Measurements from ENCODE around the gene ZNF692. TPM values are rescaled to one million over a fixed set of nuclear protein-coding genes. Genes with fewer than 3 reads are reported as not detected.

Gene ZNF692
- total and polyA plus RNA-seq, 4 donors, result 26.1 to 58.5 (median 36.3) TPM

DNA sequence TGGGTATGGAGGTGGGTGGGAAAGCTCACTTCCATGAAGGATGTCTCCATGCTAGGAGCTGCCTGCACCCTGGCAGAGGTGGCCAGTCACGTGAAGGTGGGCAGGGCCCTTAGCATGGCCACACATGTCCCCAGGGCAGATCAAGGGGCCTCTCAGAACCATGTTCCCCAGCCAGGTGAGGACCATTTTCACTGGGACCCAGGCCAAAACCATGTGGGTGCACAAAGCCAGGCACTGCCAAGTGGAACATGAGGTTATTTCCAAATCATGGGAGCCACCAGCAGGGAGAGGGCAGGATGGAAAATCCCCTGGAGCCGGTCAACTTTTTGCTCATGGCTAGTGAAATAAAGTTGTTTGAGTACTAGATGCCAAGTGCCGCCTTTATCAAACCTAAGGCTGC, 9.7 kb downstream of the ZNF692 start:
- DNase-seq (no peak), ATAC-seq (ENCODE audit: insufficient read depth, low FRiP score) (no peak)
- Histone ChIP-seq H3K27ac (ENCODE audit: low read depth in 1 of 2, low read length in 1 of 2) (no peak overlapping the region), H3K4me1 (ENCODE audit: control insufficient read depth in 5 of 5, insufficient read depth in 5 of 5, low read length in 5 of 5) (peaks cover 0 to 3% (median 0%) of the 10 kb centered on the region in 5 donors), H3K27me3 (ENCODE audit: control insufficient read depth in 3 of 3, insufficient read depth in 3 of 3, low read length in 2 of 3) (no peaks in the 10 kb centered on the region), H3K4me3 (no peak overlapping the region), H3K9me3 (ENCODE audit: control insufficient read depth in 4 of 4, insufficient read depth in 3 of 4, low read length in 3 of 4) (peaks cover 0 to 2% (median 0%) of the 10 kb centered on the region in 4 donors), H3K9ac (ENCODE audit: insufficient read depth in 1 of 2, low read length in 2 of 2) (no peak overlapping the region), H3K36me3 (ENCODE audit: control insufficient read depth in 4 of 4, insufficient read depth in 4 of 4, low read length in 4 of 4) (peaks cover 31 to 56% (median 36%) of the 10 kb centered on the region in 4 donors)
- TF ChIP-seq, protein P1, sequence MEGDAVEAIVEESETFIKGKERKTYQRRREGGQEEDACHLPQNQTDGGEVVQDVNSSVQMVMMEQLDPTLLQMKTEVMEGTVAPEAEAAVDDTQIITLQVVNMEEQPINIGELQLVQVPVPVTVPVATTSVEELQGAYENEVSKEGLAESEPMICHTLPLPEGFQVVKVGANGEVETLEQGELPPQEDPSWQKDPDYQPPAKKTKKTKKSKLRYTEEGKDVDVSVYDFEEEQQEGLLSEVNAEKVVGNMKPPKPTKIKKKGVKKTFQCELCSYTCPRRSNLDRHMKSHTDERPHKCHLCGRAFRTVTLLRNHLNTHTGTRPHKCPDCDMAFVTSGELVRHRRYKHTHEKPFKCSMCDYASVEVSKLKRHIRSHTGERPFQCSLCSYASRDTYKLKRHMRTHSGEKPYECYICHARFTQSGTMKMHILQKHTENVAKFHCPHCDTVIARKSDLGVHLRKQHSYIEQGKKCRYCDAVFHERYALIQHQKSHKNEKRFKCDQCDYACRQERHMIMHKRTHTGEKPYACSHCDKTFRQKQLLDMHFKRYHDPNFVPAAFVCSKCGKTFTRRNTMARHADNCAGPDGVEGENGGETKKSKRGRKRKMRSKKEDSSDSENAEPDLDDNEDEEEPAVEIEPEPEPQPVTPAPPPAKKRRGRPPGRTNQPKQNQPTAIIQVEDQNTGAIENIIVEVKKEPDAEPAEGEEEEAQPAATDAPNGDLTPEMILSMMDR (IDR thresholded peaks at IDR 0.05; ENCODE audit: control extremely low read depth, extremely low read depth), result no peak
- whole genome bisulfite sequencing, 2 donors, result 72 to 95% methylated on average over 3 of the region's 3 CpGs

DNA sequence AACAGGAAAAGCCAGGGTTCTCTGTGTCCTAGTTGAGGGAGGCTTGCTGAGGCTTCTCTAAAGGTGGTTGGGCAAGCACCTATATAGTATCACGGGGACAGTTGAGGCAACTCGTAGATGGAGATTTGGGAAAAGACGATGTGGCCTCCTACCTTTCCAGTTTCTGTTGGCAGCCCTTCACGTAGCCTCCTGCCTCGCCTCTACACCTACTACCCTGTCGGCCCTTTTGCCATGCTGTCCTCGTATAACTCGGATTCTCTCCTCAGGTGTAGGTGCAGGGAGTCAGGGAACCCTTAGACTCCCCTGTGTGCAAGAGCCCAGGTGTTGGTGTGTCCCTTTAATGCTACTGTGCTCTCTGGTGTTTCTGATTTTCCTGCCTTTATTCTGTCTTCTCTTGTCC, 10.3 kb downstream of the ZNF692 start:
- ATAC-seq (ENCODE audit: insufficient read depth, low FRiP score) (no peak), DNase-seq (no peak)
- TF ChIP-seq, protein P1 (IDR thresholded peaks at IDR 0.05; ENCODE audit: control extremely low read depth, extremely low read depth), result no peak
- 93 to 96% methylated on average over 8 of the region's 8 CpGs for WGBS, 2 donors
- peaks cover 0 to 3% (median 0%) of the 10 kb centered on the region in 5 donors for H3K4me1 ChIP-seq (ENCODE audit: control insufficient read depth in 5 of 5, insufficient read depth in 5 of 5, low read length in 5 of 5)
- no peaks in the 10 kb centered on the region for H3K27me3 ChIP-seq (ENCODE audit: control insufficient read depth in 3 of 3, insufficient read depth in 3 of 3, low read length in 2 of 3)
- H3K36me3 ChIP-seq (ENCODE audit: control insufficient read depth in 4 of 4, insufficient read depth in 4 of 4, low read length in 4 of 4), result peaks cover 28 to 56% (median 35%) of the 10 kb centered on the region in 4 donors
- H3K4me3 ChIP-seq, result no peak overlapping the region
- H3K9me3 ChIP-seq (ENCODE audit: control insufficient read depth in 4 of 4, insufficient read depth in 3 of 4, low read length in 3 of 4), result peaks cover 0 to 2% (median 0%) of the 10 kb centered on the region in 4 donors
- H3K27ac ChIP-seq (ENCODE audit: low read depth in 1 of 2, low read length in 1 of 2), result no peak overlapping the region
- H3K9ac ChIP-seq (ENCODE audit: insufficient read depth in 1 of 2, low read length in 2 of 2), result no peak overlapping the region

DNA sequence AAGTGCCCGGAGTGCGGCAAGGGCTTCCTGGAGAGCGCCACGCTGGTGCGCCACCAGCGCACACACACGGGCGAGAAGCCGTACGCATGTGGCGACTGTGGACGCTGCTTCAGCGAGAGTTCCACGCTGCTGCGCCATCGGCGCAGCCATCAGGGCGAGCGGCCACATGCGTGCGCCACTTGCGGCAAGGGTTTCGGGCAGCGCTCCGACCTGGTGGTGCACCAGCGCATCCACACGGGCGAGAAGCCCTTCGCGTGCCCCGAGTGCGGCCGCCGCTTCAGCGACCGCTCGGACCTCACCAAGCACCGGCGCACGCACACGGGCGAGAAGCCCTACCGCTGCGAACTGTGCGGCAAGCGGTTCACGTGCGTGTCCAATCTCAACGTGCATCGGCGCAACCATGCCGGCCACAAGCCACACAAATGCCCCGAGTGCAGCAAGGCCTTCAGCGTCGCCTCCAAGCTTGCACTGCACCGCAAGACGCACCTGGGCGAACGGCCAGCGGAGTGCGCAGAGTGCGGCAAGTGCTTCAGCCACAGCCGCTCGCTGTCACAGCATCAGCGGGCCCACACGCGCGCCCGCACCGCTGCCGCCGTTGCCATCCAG, 10.8 kb downstream of the ZNF692 start:
- WGBS, 2 donors, result 97 to 98% methylated on average over 72 of the region's 72 CpGs
- Histone ChIP-seq H3K27me3 (ENCODE audit: control insufficient read depth in 3 of 3, insufficient read depth in 3 of 3, low read length in 2 of 3) (no peaks in the 10 kb centered on the region), H3K27ac (ENCODE audit: low read depth in 1 of 2, low read length in 1 of 2) (no peak overlapping the region), H3K9me3 (ENCODE audit: control insufficient read depth in 4 of 4, insufficient read depth in 3 of 4, low read length in 3 of 4) (peaks cover 0 to 2% (median 0%) of the 10 kb centered on the region in 4 donors), H3K4me1 (ENCODE audit: control insufficient read depth in 5 of 5, insufficient read depth in 5 of 5, low read length in 5 of 5) (peaks cover 0 to 3% (median 0%) of the 10 kb centered on the region in 5 donors), H3K4me3 (no peak overlapping the region), H3K36me3 (ENCODE audit: control insufficient read depth in 4 of 4, insufficient read depth in 4 of 4, low read length in 4 of 4) (peaks cover 25 to 56% (median 34%) of the 10 kb centered on the region in 4 donors), H3K9ac (ENCODE audit: insufficient read depth in 1 of 2, low read length in 2 of 2) (no peak overlapping the region)
- DNase-seq, result no peak
- no peak for ATAC-seq (ENCODE audit: insufficient read depth, low FRiP score)
- TF ChIP-seq, protein P1 (IDR thresholded peaks at IDR 0.05; ENCODE audit: control extremely low read depth, extremely low read depth), result no peak

Data from lung (tissue), 12 donors.